GM18861 (cell line): ENCODE data around the gene IFNA8.
A peak's percentile ranks its signal among the peaks of the same experiment; 100 is the strongest.
"Not testable (repeated sequence)": the region's sequence is repeated elsewhere in the genome, so short reads cannot be mapped to it uniquely, and the experiment has no call there.

Experiments used
- ATAC-seq: cut with Tn5 transposase; IDR thresholded peaks from one replicate; pipeline ENCODE4 v1.9.1; 2021; ENCODE audit not compliant: unreplicated experiment

Gene IFNA8

GRCh38 chr9:21408817-21409216, at the start of gene IFNA8:
Gene IFNA8 (plus strand): TSS chr9:21409117. CDS start chr9:21409177, 60 bp downstream.
- no peak for ATAC-seq

GRCh38 chr9:21362287-21362686, 46.6 kb upstream of the IFNA8 start:
- ATAC-seq, result no peak

GRCh38 chr9:21367169-21367568, 41.7 kb upstream of the IFNA8 start:
- ATAC-seq, result peak; percentile 95

- no peak for ATAC-seq
Measured at GRCh38 chr9:21367957-21368356, 41.0 kb upstream of the IFNA8 start, which contains the start of gene IFNA13. Gene IFNA13 (minus strand): TSS chr9:21368057. CDS start chr9:21368010, 47 bp downstream.

- not testable (repeated sequence) for ATAC-seq
Measured at GRCh38 chr9:21371467-21371866, 37.5 kb upstream of the IFNA8 start.

- peak; percentile 97 for ATAC-seq
Measured at GRCh38 chr9:21381448-21382339, 27.2 kb upstream of the IFNA8 start.

GRCh38 chr9:21383627-21384026, 25.3 kb upstream of the IFNA8 start:
- no peak for ATAC-seq

- no peak for ATAC-seq
Measured at GRCh38 chr9:21385131-21385670, 23.7 kb upstream of the IFNA8 start, which contains the start of gene IFNA2. Gene IFNA2 (minus strand): TSS chr9:21385398. CDS start chr9:21385329, 69 bp downstream.

GRCh38 chr9:21392270-21392669, 16.6 kb upstream of the IFNA8 start:
- ATAC-seq, result peak; percentile 89

GRCh38 chr9:21395778-21396717, 12.9 kb upstream of the IFNA8 start:
- ATAC-seq, result peak; percentile 48

- ATAC-seq, result no peak
Measured at GRCh38 chr9:21398955-21399489, 9.9 kb upstream of the IFNA8 start.

GRCh38 chr9:21399956-21400355, 9.0 kb upstream of the IFNA8 start:
- no peak for ATAC-seq

- ATAC-seq, result peak; percentile 53
Measured at GRCh38 chr9:21402386-21403251, 6.3 kb upstream of the IFNA8 start.

GRCh38 chr9:21404146-21404545, 4.8 kb upstream of the IFNA8 start:
- ATAC-seq, result no peak

GRCh38 chr9:21412107-21412506, 3.2 kb downstream of the IFNA8 start:
- ATAC-seq, result peak; percentile 58

- no peak for ATAC-seq
Measured at GRCh38 chr9:21413151-21413550, 4.2 kb downstream of the IFNA8 start.

GRCh38 chr9:21413624-21414023, 4.7 kb downstream of the IFNA8 start:
- peak; percentile 49 for ATAC-seq

GRCh38 chr9:21414220-21414940, 5.5 kb downstream of the IFNA8 start:
- no peak for ATAC-seq
